GM12878 (cell line): Measurements from ENCODE around the gene COL25A1. TPM values are rescaled to one million over a fixed set of nuclear protein-coding genes. Genes with fewer than 3 reads are reported as not detected.

Experiments used
- ATAC-seq: fragments of 200-7000 bp; cut with Tn5 transposase; 3 replicates; pipeline ENCODE4 v1.9.1; 2020; ENCODE audit warnings: mild to moderate bottlenecking, moderate library complexity
- BruUV-seq: library from RNA; stranded (reverse); fragments of 400-500 nt; replicated peaks from 2 replicates; lab custom pipeline; 2021; lab: Mats Ljungman, UMichigan
- CTCF ChIA-PET: fragments of 300-600 bp; sonication (Branson Sonifier 250); formaldehyde crosslinking; extraction: SDS; loops from one replicate; lab custom pipeline; 2021; ENCODE audit warnings: inconsistent platforms; lab: Yijun Ruan, JAX
- POLR2A ChIA-PET: fragments of 350-600 bp; formaldehyde crosslinking; extraction: SDS; loops from one replicate; lab custom pipeline; 2021; ENCODE audit warnings: inconsistent platforms; lab: Charles Lee
- RAD21 ChIA-PET: fragments of 300-600 bp; sonication (Branson Sonifier 250); formaldehyde crosslinking; loops from one replicate; lab custom pipeline; 2023; ENCODE audit warnings: antibody characterized with exemption; ENCODE audit not compliant: unreplicated experiment; lab: Charles Lee
- SMC1A ChIA-PET: fragments of 300-600 bp; sonication (Branson Sonifier 250); formaldehyde crosslinking; loops from one replicate; lab custom pipeline; 2023; ENCODE audit not compliant: unreplicated experiment, uncharacterized antibody; lab: Charles Lee
- DNase-seq: peaks from one replicate; pipeline ENCODE4 v3.0.0-alpha.2; 2011; ENCODE audit warnings: low read depth, low spot score
- FAIRE-seq: peaks from 3 replicates; lab custom pipeline; 2011; peaks lifted over from hg19 to GRCh38; lab: Jason Lieb, UNC
- H2AFZ ChIP-seq: 2 replicates; pipeline ENCODE4 v1.6.0; 2011; ENCODE audit warnings: low read depth, low read length, control low read depth; ENCODE audit not compliant: control insufficient read depth
- H3K27ac ChIP-seq: 2 replicates; pipeline ENCODE4 v1.5.1; 2011; ENCODE audit warnings: control low read depth; ENCODE audit not compliant: control insufficient read depth, insufficient read depth
- H3K27me3 ChIP-seq, 2 experiments: replicated peaks in 1 of 2; 2 replicates each; pipeline versions ENCODE4 v1.6.0 to v1.6.1; 2011; ENCODE audit warnings: low read length in 1 of 2; ENCODE audit not compliant: control insufficient read depth in 2 of 2, insufficient read depth in 2 of 2
- H3K36me3 ChIP-seq, 2 experiments: 2 replicates each; pipeline ENCODE4 v1.5.1; 2011; ENCODE audit warnings: low read length in 1 of 2; ENCODE audit not compliant: control insufficient read depth in 2 of 2, insufficient read depth in 2 of 2
- H3K4me1 ChIP-seq: 2 replicates; pipeline ENCODE4 v1.6.1; 2011; ENCODE audit warnings: mild to moderate bottlenecking, low read length, moderate library complexity, mixed read lengths; ENCODE audit not compliant: control insufficient read depth, insufficient read depth
- H3K4me2 ChIP-seq: 2 replicates; pipeline ENCODE4 v1.6.0; 2011; ENCODE audit warnings: control low read depth; ENCODE audit not compliant: control insufficient read depth, insufficient read depth
- H3K4me3 ChIP-seq: fragments of 200-600 bp; sonication (generic); 2 replicates; pipeline ENCODE4 v1.5.1; 2016
- H3K79me2 ChIP-seq: 2 replicates; pipeline ENCODE4 v1.6.0; 2011; ENCODE audit warnings: low read length; ENCODE audit not compliant: control insufficient read depth, insufficient read depth
- H3K9ac ChIP-seq: 2 replicates; pipeline ENCODE4 v1.8.0; 2011; ENCODE audit warnings: low read length, control low read depth, mixed read lengths; ENCODE audit not compliant: control insufficient read depth, insufficient read depth
- H3K9me3 ChIP-seq: replicated peaks from 3 replicates; pipeline ENCODE4 v1.5.1; 2011; ENCODE audit warnings: mild to moderate bottlenecking, low read length; ENCODE audit not compliant: control insufficient read depth, insufficient read depth
- H4K20me1 ChIP-seq: 2 replicates; pipeline ENCODE4 v1.6.0; 2011; ENCODE audit not compliant: control insufficient read depth, insufficient read depth
- CBX3 ChIP-seq: fragments of 200-600 bp; sonication (generic); IDR thresholded peaks from 2 replicates; pipeline ENCODE4 v1.6.1; 2016; ENCODE audit warnings: low read depth, borderline replicate concordance
- ESRRA ChIP-seq: IDR thresholded peaks from 2 replicates; pipeline ENCODE4 v1.6.1; 2012; ENCODE audit warnings: mild to moderate bottlenecking, low read length, improper control_type of control experiment
- MEF2A ChIP-seq: IDR thresholded peaks from 2 replicates; pipeline ENCODE4 v1.6.1; 2011; ENCODE audit warnings: low read depth, mild to moderate bottlenecking, low read length, moderate library complexity; ENCODE audit not compliant: insufficient read depth
- MYC ChIP-seq: IDR thresholded peaks from 2 replicates; pipeline ENCODE4 v1.6.1; 2011; ENCODE audit warnings: mild to moderate bottlenecking, low read length, moderate library complexity, inconsistent platforms; ENCODE audit not compliant: insufficient read depth, insufficient replicate concordance, insufficient read length, severe bottlenecking
- NR2C1 ChIP-seq: fragments of 450-650 bp; IDR thresholded peaks from 2 replicates; pipeline ENCODE4 v1.6.1; 2017; ENCODE audit warnings: antibody characterized with exemption, mild to moderate bottlenecking, moderate library complexity
- NRF1 ChIP-seq: conservative IDR thresholded peaks from 2 replicates; pipeline ENCODE4 v1.6.1; 2011; ENCODE audit warnings: mild to moderate bottlenecking, low read depth, low read length, improper control_type of control experiment
- PAX8 ChIP-seq: fragments of 450-650 bp; IDR thresholded peaks from 2 replicates; pipeline ENCODE4 v1.6.1; 2017; ENCODE audit warnings: mild to moderate bottlenecking, moderate library complexity
- RFX5 ChIP-seq: IDR thresholded peaks from 2 replicates; pipeline ENCODE4 v1.6.1; 2011; ENCODE audit warnings: low read depth, low read length, improper control_type of control experiment
- WGBS: methylation state at CpG from one replicate; pipeline ENCODE4 v1.1.6; 2016; ENCODE audit warnings: low lambda C conversion rate; ENCODE audit not compliant: insufficient replicate concordance, insufficient coverage; ENCODE audit errors: missing lambda C conversion rate; 5-methylcytosine and 5-hydroxymethylcytosine counted together
- in situ Hi-C: fragments of 300-500 bp; cut with MboI; formaldehyde crosslinking; loops from 9 replicates; pipeline ENCODE4 v1.14.3; 2018; ENCODE audit warnings: mixed read lengths
- intact Hi-C: fragments of 100-400 bp; cut with micrococcal nuclease; formaldehyde crosslinking; loops from one replicate; pipeline ENCODE4 v1.14.2; 2022; ENCODE audit not compliant: unreplicated experiment
- polyA plus RNA-seq, 11 experiments: library from polyadenylated mRNA; depleted of rRNA in 4 of 11; unstranded in 6 of 11; stranded (reverse) in 5 of 11; fragments of >200 nt; fragmentation: Nextera tagmentation in 4 of 11; fragmentation: Illumina TruSeq in 1 of 11; extraction: Ambion mirVana in 4 of 11; extraction: Trizol in 1 of 11; gene quantifications; 1 replicate in 1 of 11; 2 replicates in 10 of 11; pipeline versions ENCODE4 v1.2.1 to v1.2.3, GENCODE V29; 2011 to 2016; ENCODE audit warnings: inconsistent platforms in 2 of 11, missing spikeins in 2 of 11, low read depth in 1 of 11
- total RNA-seq, 4 experiments: library from RNA; depleted of rRNA in 3 of 4; stranded (reverse); fragments of >200 nt in 3 of 4; fragmentation: Illumina TruSeq in 1 of 4; extraction: Trizol in 1 of 4; gene quantifications; 2 replicates each; pipeline versions ENCODE4 v1.2.1 to v1.2.3, GENCODE V29; 2013 to 2021
- TF ChIP-seq, protein P1 (sequence below): fragments of 450-650 bp; IDR thresholded peaks from 2 replicates; pipeline ENCODE4 v1.6.1; 2017; ENCODE audit warnings: borderline replicate concordance
- TF ChIP-seq, protein P2 (sequence below): fragments of 450-650 bp; IDR thresholded peaks from 2 replicates; pipeline ENCODE4 v1.6.1; 2017; ENCODE audit warnings: low read depth, mild to moderate bottlenecking, moderate library complexity
- TF ChIP-seq, protein P3 (sequence below): IDR thresholded peaks from 2 replicates; pipeline ENCODE4 v1.6.1; 2011; ENCODE audit warnings: low read depth, low read length, improper control_type of control experiment, borderline replicate concordance
- TF ChIP-seq, protein P4 (sequence below): fragments of 450-650 bp; formaldehyde crosslinking; IDR thresholded peaks from 2 replicates; pipeline ENCODE4 v1.5.0; 2022; ENCODE audit warnings: mild to moderate bottlenecking, missing genetic modification characterization
- TF ChIP-seq, protein P5 (sequence below): IDR thresholded peaks from 2 replicates; pipeline ENCODE4 v1.6.1; 2012; ENCODE audit warnings: low read depth, low read length, improper control_type of control experiment

COL25A1 gene
- total and polyA plus RNA-seq, 10 of the 15 experiments (the other 5 are each of a cell fraction or from before 2014, with no cell fraction given), result 0.01 to 0.26 (median 0.12) TPM; not detected in 6

DNA sequence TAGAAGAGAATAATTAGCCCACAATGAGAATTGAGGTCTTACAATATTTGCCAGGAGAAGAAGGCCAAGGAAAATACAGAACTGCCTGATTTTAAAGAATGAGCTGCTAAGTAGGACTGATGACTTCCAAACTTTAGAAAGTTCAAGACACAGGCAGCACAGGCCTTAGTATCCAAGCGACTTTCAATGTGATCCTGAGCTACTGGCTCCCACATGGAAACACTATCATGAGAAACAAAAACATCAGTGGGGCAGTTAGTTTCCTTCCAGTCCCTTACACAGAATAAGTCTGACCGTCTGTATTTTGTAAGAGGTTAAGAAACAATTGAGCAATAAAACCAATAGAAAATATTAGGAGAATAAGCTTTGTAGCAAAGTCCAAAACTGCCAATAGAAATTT is 251.4 kb downstream of the COL25A1 start:
- no peaks in the 10 kb centered on the region for H3K79me2 ChIP-seq
- H3K27me3 ChIP-seq, result no peaks in the 10 kb centered on the region
- H3K36me3 ChIP-seq, result no peaks in the 10 kb centered on the region
- no peak overlapping the region for H3K9ac ChIP-seq
- RAD21 ChIA-PET, result no interaction called here
- H3K4me2 ChIP-seq, result no peak overlapping the region
- no peaks in the 10 kb centered on the region for H3K9me3 ChIP-seq
- ATAC-seq (no peak), DNase-seq (no peak), FAIRE-seq (no peak)
- no peak overlapping the region for H3K4me3 ChIP-seq
- CTCF ChIA-PET, result no interaction called here
- in situ Hi-C loops (no loop called here), intact Hi-C loops (no loop called here)
- POLR2A ChIA-PET, result no interaction called here
- no peak overlapping the region for H3K27ac ChIP-seq
- SMC1A ChIA-PET, result interaction anchor here (1.4 kb wide), 1 partner anchor 244 kb away, joined by 3 read pairs; no protein-coding TSS in a partner anchor
- no TSS peak for BruUV-seq
- WGBS, result 0% methylated on average over 2 of the region's 2 CpGs
- H3K4me1 ChIP-seq, result no peaks in the 10 kb centered on the region
- TF ChIP-seq, protein P1, sequence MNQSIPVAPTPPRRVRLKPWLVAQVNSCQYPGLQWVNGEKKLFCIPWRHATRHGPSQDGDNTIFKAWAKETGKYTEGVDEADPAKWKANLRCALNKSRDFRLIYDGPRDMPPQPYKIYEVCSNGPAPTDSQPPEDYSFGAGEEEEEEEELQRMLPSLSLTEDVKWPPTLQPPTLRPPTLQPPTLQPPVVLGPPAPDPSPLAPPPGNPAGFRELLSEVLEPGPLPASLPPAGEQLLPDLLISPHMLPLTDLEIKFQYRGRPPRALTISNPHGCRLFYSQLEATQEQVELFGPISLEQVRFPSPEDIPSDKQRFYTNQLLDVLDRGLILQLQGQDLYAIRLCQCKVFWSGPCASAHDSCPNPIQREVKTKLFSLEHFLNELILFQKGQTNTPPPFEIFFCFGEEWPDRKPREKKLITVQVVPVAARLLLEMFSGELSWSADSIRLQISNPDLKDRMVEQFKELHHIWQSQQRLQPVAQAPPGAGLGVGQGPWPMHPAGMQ, result no peak
- TF ChIP-seq NRF1 (no peak), MEF2A (no peak), RFX5 (no peak), NR2C1 (no peak), PAX8 (no peak), ESRRA (no peak), MYC (no peak), CBX3 (no peak)
- TF ChIP-seq, protein P2, sequence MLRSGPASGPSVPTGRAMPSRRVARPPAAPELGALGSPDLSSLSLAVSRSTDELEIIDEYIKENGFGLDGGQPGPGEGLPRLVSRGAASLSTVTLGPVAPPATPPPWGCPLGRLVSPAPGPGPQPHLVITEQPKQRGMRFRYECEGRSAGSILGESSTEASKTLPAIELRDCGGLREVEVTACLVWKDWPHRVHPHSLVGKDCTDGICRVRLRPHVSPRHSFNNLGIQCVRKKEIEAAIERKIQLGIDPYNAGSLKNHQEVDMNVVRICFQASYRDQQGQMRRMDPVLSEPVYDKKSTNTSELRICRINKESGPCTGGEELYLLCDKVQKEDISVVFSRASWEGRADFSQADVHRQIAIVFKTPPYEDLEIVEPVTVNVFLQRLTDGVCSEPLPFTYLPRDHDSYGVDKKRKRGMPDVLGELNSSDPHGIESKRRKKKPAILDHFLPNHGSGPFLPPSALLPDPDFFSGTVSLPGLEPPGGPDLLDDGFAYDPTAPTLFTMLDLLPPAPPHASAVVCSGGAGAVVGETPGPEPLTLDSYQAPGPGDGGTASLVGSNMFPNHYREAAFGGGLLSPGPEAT, result no peak
- TF ChIP-seq, protein P3, sequence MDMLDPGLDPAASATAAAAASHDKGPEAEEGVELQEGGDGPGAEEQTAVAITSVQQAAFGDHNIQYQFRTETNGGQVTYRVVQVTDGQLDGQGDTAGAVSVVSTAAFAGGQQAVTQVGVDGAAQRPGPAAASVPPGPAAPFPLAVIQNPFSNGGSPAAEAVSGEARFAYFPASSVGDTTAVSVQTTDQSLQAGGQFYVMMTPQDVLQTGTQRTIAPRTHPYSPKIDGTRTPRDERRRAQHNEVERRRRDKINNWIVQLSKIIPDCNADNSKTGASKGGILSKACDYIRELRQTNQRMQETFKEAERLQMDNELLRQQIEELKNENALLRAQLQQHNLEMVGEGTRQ, result no peak
- TF ChIP-seq, protein P4, sequence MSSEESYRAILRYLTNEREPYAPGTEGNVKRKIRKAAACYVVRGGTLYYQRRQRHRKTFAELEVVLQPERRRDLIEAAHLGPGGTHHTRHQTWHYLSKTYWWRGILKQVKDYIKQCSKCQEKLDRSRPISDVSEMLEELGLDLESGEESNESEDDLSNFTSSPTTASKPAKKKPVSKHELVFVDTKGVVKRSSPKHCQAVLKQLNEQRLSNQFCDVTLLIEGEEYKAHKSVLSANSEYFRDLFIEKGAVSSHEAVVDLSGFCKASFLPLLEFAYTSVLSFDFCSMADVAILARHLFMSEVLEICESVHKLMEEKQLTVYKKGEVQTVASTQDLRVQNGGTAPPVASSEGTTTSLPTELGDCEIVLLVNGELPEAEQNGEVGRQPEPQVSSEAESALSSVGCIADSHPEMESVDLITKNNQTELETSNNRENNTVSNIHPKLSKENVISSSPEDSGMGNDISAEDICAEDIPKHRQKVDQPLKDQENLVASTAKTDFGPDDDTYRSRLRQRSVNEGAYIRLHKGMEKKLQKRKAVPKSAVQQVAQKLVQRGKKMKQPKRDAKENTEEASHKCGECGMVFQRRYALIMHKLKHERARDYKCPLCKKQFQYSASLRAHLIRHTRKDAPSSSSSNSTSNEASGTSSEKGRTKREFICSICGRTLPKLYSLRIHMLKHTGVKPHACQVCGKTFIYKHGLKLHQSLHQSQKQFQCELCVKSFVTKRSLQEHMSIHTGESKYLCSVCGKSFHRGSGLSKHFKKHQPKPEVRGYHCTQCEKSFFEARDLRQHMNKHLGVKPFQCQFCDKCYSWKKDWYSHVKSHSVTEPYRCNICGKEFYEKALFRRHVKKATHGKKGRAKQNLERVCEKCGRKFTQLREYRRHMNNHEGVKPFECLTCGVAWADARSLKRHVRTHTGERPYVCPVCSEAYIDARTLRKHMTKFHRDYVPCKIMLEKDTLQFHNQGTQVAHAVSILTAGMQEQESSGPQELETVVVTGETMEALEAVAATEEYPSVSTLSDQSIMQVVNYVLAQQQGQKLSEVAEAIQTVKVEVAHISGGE (CRISPR knock-in tag), result no peak
- TF ChIP-seq, protein P5, sequence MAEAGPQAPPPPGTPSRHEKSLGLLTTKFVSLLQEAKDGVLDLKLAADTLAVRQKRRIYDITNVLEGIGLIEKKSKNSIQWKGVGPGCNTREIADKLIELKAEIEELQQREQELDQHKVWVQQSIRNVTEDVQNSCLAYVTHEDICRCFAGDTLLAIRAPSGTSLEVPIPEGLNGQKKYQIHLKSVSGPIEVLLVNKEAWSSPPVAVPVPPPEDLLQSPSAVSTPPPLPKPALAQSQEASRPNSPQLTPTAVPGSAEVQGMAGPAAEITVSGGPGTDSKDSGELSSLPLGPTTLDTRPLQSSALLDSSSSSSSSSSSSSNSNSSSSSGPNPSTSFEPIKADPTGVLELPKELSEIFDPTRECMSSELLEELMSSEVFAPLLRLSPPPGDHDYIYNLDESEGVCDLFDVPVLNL, result no peak
- H2AFZ ChIP-seq, result no peak overlapping the region
- H4K20me1 ChIP-seq, result no peaks in the 10 kb centered on the region
